HG03378 (cell line): ENCODE measurements around the gene PTEN.
"Not testable (repeated sequence)": the region's sequence is repeated elsewhere in the genome, so short reads cannot be mapped to it uniquely, and the experiment has no call there.

Experiments
- ATAC-seq: cut with Tn5 transposase; IDR thresholded peaks from one replicate; pipeline ENCODE4 v1.9.1; 2021; ENCODE audit warnings: mild to moderate bottlenecking, moderate library complexity; ENCODE audit not compliant: unreplicated experiment

PTEN gene

GRCh38 chr10:87868277-87868676, 4.9 kb downstream of the PTEN start:
- ATAC-seq: no peak

- ATAC-seq: not testable (repeated sequence)
These were observed 5.7 kb downstream of the PTEN start for GRCh38 chr10:87869139-87869538.

GRCh38 chr10:87869773-87870551, 6.5 kb downstream of the PTEN start:
- ATAC-seq: no peak

- no peak for ATAC-seq
These were observed 9.4 kb downstream of the PTEN start for GRCh38 chr10:87872828-87873227.

- ATAC-seq: no peak
These were observed 10.2 kb downstream of the PTEN start for GRCh38 chr10:87873656-87874055.

GRCh38 chr10:87875929-87876571, 12.6 kb downstream of the PTEN start:
- no peak for ATAC-seq

GRCh38 chr10:87878664-87879459, 15.4 kb downstream of the PTEN start:
- no peak for ATAC-seq

- ATAC-seq: no peak
These were observed 16.9 kb downstream of the PTEN start for GRCh38 chr10:87880336-87880735.

- not testable (repeated sequence) for ATAC-seq
These were observed 18.1 kb downstream of the PTEN start for GRCh38 chr10:87881373-87882059.

- no peak for ATAC-seq
These were observed 19.3 kb downstream of the PTEN start for GRCh38 chr10:87882555-87883294.

GRCh38 chr10:87886635-87887034, 23.2 kb downstream of the PTEN start:
- ATAC-seq: no peak

- ATAC-seq: no peak
These were observed 23.7 kb downstream of the PTEN start for GRCh38 chr10:87887146-87887545.

GRCh38 chr10:87887548-87888289, 24.3 kb downstream of the PTEN start:
- ATAC-seq: no peak

GRCh38 chr10:87895430-87895829, 32.0 kb downstream of the PTEN start:
- ATAC-seq: no peak

GRCh38 chr10:87896216-87896615, 32.8 kb downstream of the PTEN start:
- ATAC-seq: no peak

- ATAC-seq: not testable (repeated sequence)
These were observed 34.5 kb downstream of the PTEN start for GRCh38 chr10:87897957-87898356.

- ATAC-seq: not testable (repeated sequence)
These were observed 40.0 kb downstream of the PTEN start for GRCh38 chr10:87903396-87903795.

GRCh38 chr10:87913156-87913921, 49.9 kb downstream of the PTEN start:
- ATAC-seq: no peak

- ATAC-seq: no peak
These were observed 52.0 kb downstream of the PTEN start for GRCh38 chr10:87915406-87915805.
